ENCODE results near the gene CSTF3. TPM values are rescaled to one million over a fixed set of nuclear protein-coding genes. Genes with fewer than 3 reads are reported as not detected.
A peak's percentile ranks its signal among the peaks of the same experiment; 100 is the strongest.

CSTF3 gene
- polyA plus RNA-seq, 1 experiment, result 7.9 TPM

GRCh38 chr11:33172996-33173395 lies 11.7 kb upstream of the CSTF3 start:
- Histone ChIP-seq H3K27me3 (ENCODE audit: control insufficient read depth, insufficient read depth, low read length) (no peaks in the 10 kb centered on the region), H3K4me3 (ENCODE audit: low read depth, low read length) (no peak overlapping the region), H3K36me3 (ENCODE audit: control insufficient read depth, insufficient read depth, low read length) (no peaks in the 10 kb centered on the region)
- no peak for TF ChIP-seq CTCF (IDR thresholded peaks at IDR 0.05; ENCODE audit: insufficient read depth, low read depth, low read length)
- CTCF ChIA-PET, result interaction anchor here (0.7 to 1.6 kb wide), 3 partner anchors 35 to 156 kb away, joined by 3 to 6 read pairs (median 3); no protein-coding TSS in a partner anchor
- no peak for DNase-seq (ENCODE audit: low read depth)
- POLR2A ChIA-PET, result no interaction called here

GRCh38 chr11:33172345-33172744 lies 11.1 kb upstream of the CSTF3 start:
- no peaks in the 10 kb centered on the region for H3K36me3 ChIP-seq (ENCODE audit: control insufficient read depth, insufficient read depth, low read length)
- ChIA-PET POLR2A (no interaction called here), CTCF (no interaction called here)
- no peak for TF ChIP-seq CTCF (IDR thresholded peaks at IDR 0.05; ENCODE audit: insufficient read depth, low read depth, low read length)
- H3K27me3 ChIP-seq (ENCODE audit: control insufficient read depth, insufficient read depth, low read length), result no peaks in the 10 kb centered on the region
- no peak overlapping the region for H3K4me3 ChIP-seq (ENCODE audit: low read depth, low read length)
- DNase-seq (ENCODE audit: low read depth), result no peak

- DNase-seq (ENCODE audit: low read depth), result no peak
- Histone ChIP-seq H3K4me3 (ENCODE audit: low read depth, low read length) (no peak overlapping the region), H3K27me3 (ENCODE audit: control insufficient read depth, insufficient read depth, low read length) (no peaks in the 10 kb centered on the region), H3K36me3 (ENCODE audit: control insufficient read depth, insufficient read depth, low read length) (no peaks in the 10 kb centered on the region)
- ChIA-PET POLR2A (no interaction called here), CTCF (interaction anchor here (0.7 kb wide), 1 partner anchor 159 kb away, joined by 3 read pairs; no protein-coding TSS in a partner anchor)
- no peak for TF ChIP-seq CTCF (IDR thresholded peaks at IDR 0.05; ENCODE audit: insufficient read depth, low read depth, low read length)
Measured at GRCh38 chr11:33171251-33171650, 10.0 kb upstream of the CSTF3 start.

GRCh38 chr11:33168709-33169200 lies 7.5 kb upstream of the CSTF3 start:
- POLR2A ChIA-PET, result no interaction called here
- Histone ChIP-seq H3K27me3 (ENCODE audit: control insufficient read depth, insufficient read depth, low read length) (no peaks in the 10 kb centered on the region), H3K36me3 (ENCODE audit: control insufficient read depth, insufficient read depth, low read length) (no peaks in the 10 kb centered on the region), H3K4me3 (ENCODE audit: low read depth, low read length) (no peak overlapping the region)
- TF ChIP-seq CTCF (IDR thresholded peaks at IDR 0.05; ENCODE audit: insufficient read depth, low read depth, low read length), result no peak
- DNase-seq (ENCODE audit: low read depth), result peak; percentile 37
- CTCF ChIA-PET, result no interaction called here

- no peak for TF ChIP-seq CTCF (IDR thresholded peaks at IDR 0.05; ENCODE audit: insufficient read depth, low read depth, low read length)
- ChIA-PET POLR2A (no interaction called here), CTCF (interaction anchor here (7.8 kb wide), 1 partner anchor 168 kb away, joined by 48 read pairs; no protein-coding TSS in a partner anchor)
- Histone ChIP-seq H3K4me3 (ENCODE audit: low read depth, low read length) (no peak overlapping the region), H3K27me3 (ENCODE audit: control insufficient read depth, insufficient read depth, low read length) (no peaks in the 10 kb centered on the region), H3K36me3 (ENCODE audit: control insufficient read depth, insufficient read depth, low read length) (no peaks in the 10 kb centered on the region)
- DNase-seq (ENCODE audit: low read depth), result no peak
Measured at GRCh38 chr11:33162831-33163230, 1.6 kb upstream of the CSTF3 start.
